ENCODE measurements around the gene CFTR.

The CFTR gene

GRCh38 chr7:117654780-117655179 is 175.0 kb downstream of the CFTR start:
- no peak for DNase-seq

- no peak for DNase-seq
Measured at GRCh38 chr7:117656806-117657205, 177.0 kb downstream of the CFTR start.

- no peak for DNase-seq
Measured at GRCh38 chr7:117659531-117660011, 179.7 kb downstream of the CFTR start.

- no peak for DNase-seq
Measured at GRCh38 chr7:117661328-117661727, 181.5 kb downstream of the CFTR start.

- no peak for DNase-seq
Measured at GRCh38 chr7:117664047-117664446, 184.2 kb downstream of the CFTR start.

GRCh38 chr7:117665368-117665767 is 185.5 kb downstream of the CFTR start:
- no peak for DNase-seq

GRCh38 chr7:117666031-117666430 is 186.2 kb downstream of the CFTR start:
- DNase-seq, result no peak

- no peak for DNase-seq
Measured at GRCh38 chr7:117666689-117667088, 186.9 kb downstream of the CFTR start.

- no peak for DNase-seq
Measured at GRCh38 chr7:117667456-117667855, 187.6 kb downstream of the CFTR start.

GRCh38 chr7:117669818-117670217 is 190.0 kb downstream of the CFTR start:
- DNase-seq, result no peak

GRCh38 chr7:117672453-117672852 is 192.6 kb downstream of the CFTR start:
- DNase-seq, result no peak

- DNase-seq, result no peak
Measured at GRCh38 chr7:117673367-117673766, 193.5 kb downstream of the CFTR start.

GRCh38 chr7:117673839-117674238 is 194.0 kb downstream of the CFTR start:
- DNase-seq, result no peak

- no peak for DNase-seq
Measured at GRCh38 chr7:117674617-117675016, 194.8 kb downstream of the CFTR start.

GRCh38 chr7:117675497-117676435 is 195.9 kb downstream of the CFTR start:
- no peak for DNase-seq

GRCh38 chr7:117679120-117679519 is 199.3 kb downstream of the CFTR start:
- no peak for DNase-seq

GRCh38 chr7:117682681-117683385 is 203.0 kb downstream of the CFTR start:
- DNase-seq, result no peak

GRCh38 chr7:117683430-117684175 is 203.8 kb downstream of the CFTR start:
- no peak for DNase-seq

GRCh38 chr7:117685795-117686194 is 206.0 kb downstream of the CFTR start:
- no peak for DNase-seq

GRCh38 chr7:117686311-117686935 is 206.6 kb downstream of the CFTR start:
- no peak for DNase-seq

GRCh38 chr7:117688126-117688525 is 208.3 kb downstream of the CFTR start:
- DNase-seq, result no peak

- DNase-seq, result no peak
Measured at GRCh38 chr7:117689406-117689805, 209.6 kb downstream of the CFTR start.

GRCh38 chr7:117690147-117690546 is 210.3 kb downstream of the CFTR start:
- DNase-seq, result no peak

All from right hindlimb (tissue), 1 donor.